Dedifferentiated amniotic fluid mesenchymal stem cell (primary cell): ENCODE measurements around the gene SLBP.
"Not testable (repeated sequence)": the region's sequence is repeated elsewhere in the genome, so short reads cannot be mapped to it uniquely, and the experiment has no call there.

Source experiments
- DNase-seq: peaks from one replicate; pipeline ENCODE4 v3.0.0-alpha.2; 2016; ENCODE audit errors: extremely low spot score

The SLBP gene

DNA sequence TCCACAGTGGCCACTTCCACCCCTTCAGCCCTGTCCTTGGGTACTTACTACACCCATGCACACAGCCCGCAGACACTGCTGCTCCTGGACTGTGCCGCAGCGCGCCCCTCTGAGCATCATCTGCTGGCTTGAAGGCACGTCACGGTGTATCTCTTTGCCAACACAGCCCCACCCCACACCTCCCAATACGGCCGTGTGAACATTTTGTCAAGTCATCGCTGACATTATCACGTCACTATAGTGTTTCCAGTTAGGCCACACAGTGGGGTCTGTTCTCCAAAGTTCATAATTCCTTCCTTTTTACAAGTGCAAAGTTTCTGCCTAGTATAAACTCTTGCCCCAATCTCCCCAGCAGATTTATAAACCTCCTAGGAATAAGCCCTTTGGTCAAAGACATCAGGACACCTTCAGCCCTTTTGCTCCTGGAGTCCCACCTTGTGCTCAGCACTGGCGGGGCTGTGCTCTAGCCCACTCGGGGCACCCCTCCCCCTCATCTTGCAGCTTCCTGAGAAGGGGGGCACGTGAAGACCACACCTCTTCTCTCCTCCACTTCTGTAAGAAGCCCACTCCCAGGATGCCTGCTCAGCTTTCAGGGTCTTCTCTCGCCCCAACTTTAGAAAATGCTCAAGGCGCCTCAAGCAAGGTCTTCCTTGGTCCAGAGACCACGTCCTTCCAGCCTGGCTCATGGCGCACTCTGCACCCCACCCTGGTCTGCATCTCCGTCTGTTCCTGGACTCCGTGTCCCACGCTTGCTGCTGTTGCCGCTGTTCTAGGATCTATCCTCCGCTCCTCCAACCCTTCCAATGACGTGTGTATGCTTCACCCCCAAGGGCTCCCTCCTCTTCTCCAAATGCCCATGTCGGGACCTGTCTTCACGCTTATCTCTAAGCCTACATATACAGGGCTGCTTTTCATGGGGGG lies 35.3 kb downstream of the SLBP start:
- no peak for DNase-seq

DNA sequence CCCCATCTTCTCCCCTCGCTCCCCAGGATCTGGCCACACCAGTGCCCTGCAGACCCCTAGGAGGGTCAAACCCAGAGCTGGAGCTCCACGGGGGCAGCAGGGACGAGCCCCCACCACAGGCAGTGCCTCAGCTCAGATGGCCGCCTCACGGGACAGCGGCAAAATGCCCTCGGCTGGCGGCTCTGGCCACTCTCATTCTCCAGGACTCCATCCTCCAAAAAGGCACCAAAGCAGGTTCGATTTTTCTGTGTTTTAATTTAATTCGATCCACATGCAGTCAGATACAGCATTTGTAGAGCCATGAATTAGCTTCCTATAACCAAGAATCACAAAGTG lies 36.3 kb downstream of the SLBP start:
- no peak for DNase-seq

DNA sequence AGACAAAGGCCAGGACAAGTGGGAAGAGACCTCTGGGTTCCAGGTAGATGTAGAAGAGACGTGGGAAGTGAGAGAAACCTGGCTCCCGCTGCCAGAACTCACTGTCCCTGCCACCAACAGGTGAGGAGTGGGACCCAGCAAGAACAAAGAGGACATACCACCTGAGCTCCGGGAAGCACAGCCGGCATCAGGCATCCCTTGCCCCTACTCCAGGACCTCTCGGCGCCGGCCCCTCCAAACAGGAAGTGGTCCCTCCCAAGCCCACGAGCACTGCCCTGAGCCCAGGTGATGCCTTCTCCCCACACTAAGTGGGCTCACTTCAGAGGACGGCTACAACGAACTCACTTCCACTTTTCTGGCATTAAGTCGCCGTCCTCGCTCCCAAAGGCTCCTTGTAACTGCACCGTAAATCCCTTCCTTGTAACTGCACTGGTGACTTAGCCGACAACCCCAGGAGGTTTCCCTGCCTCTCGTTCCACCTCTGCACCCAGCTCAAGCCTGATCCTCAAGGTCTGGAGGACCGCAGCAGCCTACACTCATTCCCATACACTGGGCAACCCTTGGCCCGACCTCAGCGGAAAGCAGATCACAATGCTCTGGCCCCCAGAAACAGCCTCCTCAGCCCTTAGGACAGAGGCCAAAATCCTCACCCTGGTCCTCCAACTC lies 36.9 kb downstream of the SLBP start:
- no peak for DNase-seq

DNA sequence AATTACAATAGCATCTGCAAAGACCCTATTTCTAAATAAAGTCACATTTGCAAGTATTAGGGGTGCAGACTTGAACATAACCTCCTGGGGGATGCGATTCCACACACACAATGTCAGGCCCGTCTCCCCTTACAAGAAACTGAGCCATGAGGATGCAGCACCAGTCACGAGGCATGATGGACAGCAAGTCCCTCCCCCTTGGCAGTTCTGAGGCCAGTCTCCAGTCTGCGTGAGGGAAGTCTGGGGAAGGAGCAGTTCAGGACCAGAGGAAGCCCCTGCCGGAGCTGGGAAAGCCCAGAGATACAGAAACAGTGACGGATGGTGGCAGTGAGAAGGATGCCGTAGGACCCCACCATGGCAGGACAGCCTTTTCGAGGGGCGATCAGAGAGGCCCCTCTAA lies 37.4 kb downstream of the SLBP start:
- no peak for DNase-seq

DNA sequence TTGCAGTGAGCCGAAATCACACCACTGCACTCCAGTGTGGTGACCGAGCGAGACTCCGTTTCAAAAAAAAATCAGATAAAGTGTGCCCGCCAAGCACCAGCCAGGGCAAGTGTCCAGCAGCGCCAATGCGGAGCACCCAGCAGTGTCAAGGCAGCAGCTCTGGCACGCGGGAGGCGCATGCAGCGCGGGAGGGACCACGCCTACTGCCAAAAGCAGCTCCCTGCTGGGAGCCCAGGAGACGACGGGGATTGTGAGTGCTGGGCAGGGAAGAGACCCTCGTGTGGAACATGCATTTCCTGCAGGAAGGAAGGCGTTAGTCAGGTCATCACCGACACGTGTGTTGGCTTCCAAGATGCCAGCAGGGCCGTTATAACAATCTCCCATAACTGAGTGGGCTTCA lies 38.4 kb downstream of the SLBP start:
- no peak for DNase-seq

DNA sequence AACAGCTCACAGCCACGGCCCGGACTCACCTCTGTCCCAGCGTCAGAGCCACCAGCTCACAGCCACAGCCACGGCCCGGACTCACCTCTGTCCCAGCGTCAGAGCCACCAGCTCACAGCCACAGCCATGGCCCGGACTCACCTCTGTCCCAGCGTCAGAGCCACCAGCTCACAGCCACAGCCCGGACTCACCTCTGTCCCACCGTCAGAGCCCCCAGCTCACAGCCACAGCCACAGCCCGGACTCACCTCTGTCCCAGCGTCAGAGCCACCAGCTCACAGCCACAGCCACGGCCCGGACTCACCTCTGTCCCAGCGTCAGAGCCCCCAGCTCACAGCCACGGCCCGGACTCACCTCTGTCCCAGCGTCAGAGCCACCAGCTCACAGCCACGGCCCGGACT lies 41.1 kb downstream of the SLBP start:
- DNase-seq, result not testable (repeated sequence)

DNA sequence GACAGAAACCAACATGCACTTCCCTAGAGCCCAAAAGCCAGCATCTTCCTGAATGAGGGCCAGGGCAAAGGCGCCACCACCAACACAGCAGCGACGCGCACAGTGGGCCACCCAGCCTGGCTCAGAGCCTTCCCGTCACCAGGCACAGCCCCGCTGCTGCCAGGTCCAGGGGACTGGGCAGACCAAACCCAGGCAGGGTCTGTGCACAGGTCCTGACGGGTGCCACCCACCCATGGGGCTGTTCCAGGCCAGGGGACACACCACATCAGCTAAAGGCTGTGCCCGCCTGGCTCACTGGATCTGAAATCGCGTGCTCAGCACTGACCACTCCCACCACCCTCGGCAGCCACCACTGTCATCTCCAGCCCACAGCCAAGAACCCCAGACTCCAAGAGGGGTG lies 41.8 kb downstream of the SLBP start:
- DNase-seq, result no peak

DNA sequence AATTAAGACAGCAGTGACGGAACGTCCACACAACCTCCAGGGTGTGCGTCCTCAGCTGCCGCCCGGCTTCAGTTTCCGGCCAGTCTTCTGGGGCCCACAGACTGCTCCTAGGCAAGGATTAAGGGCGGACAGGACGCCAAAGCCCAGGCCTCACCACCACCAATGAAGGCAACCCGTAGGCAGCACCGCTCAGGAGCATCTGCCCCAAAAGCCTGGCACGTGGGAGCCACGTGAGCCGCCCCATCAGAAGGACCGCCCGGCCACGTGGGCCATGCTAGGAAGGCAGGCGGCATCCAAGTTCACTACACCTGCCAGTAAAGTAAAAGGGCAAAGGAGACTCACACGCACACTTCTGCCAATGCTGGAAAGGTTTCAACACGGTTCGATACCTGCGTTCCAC lies 42.3 kb downstream of the SLBP start:
- no peak for DNase-seq

DNA sequence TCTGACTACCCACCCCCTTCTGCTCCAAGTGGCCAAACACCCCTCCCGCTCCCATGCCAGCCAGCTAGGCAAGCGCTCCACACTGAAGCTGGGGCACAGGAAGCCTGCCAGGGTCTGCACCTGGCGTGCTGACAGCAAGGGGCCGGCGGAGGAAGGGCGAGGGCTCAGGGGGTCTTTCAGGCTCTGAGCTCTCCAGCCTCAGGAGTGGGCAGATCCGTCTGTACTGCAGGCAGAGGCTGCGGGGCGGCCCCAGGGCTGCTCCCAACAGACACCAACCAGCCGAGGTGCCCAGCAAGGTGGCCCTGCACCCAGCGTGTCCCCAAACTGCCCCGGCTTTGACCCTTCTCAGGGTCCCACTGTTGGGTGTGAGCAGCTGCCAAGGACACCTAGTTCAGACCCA lies 42.8 kb downstream of the SLBP start:
- no peak for DNase-seq

DNA sequence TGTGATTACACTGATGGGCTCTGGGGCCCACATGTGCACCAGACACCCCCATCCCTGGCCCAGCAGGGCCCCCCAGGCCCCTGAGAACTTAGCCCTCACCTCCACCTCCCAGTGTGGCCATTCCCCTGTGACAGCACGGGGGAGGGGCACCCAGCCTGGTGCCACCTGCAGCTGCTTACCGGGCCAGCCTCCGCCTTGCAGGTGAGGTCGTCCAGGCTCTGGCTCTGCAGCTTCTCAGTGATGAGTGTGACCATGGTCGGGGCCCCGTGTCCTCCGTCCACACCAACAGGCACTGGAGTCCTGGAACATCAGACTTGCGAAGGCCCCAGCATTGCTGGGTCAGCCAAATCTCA lies 43.7 kb downstream of the SLBP start:
- no peak for DNase-seq

DNA sequence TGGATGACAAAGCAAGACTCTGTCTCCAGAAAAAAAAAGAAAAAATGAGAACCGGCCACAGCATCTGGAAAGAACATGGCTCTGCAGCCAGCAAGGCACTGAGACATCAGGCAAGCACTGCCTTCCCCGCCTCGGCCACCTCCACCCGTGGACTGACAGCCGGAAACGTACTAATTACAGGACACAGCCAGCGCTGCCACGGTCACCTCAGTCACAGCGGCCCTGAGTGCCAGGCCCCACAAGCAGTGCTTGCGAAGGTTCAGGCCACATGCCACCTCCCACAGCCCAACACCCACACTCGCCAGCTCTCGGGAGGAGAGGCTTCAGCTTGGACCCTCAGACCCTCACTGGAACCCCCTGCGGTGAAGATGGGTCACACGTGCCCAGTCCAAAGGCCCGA lies 44.8 kb downstream of the SLBP start:
- no peak for DNase-seq

DNA sequence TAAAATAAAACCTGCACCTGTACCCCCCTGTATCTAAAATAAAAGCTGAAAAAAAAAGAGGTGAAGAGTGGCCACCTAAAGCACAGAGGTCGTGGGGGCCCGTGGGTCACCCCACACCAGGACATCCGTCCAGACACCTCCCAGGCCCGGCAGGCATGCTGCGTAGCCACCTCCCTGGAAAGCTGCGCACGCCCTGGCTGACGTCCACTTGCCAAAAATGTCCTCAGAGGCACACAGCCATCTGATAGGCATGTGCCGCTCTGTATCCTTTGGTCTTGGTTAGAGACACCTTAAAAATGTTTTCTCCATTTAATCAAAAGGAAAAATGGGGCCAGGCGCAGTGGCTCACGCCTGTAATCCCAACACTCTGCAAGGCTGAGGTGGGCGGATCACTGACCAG lies 45.7 kb downstream of the SLBP start:
- no peak for DNase-seq

DNA sequence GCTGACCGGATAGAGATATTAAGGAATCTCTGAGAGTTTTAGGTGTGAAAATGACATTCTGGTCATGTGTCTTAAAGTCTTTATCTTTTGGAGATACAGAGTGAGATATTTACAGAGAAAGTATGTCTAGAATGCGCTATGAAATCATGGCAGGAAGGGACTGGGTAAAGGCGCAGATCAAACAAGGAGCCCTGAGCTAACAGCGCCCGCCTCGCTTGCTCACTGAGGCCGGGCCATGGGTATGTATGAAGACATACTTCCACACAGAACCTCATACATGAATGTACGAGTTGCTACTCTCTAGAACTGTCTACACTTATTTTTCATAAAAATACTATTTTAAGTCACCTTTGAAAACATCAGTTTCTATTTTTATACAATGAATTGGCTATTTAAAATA lies 48.0 kb downstream of the SLBP start:
- DNase-seq, result no peak

DNA sequence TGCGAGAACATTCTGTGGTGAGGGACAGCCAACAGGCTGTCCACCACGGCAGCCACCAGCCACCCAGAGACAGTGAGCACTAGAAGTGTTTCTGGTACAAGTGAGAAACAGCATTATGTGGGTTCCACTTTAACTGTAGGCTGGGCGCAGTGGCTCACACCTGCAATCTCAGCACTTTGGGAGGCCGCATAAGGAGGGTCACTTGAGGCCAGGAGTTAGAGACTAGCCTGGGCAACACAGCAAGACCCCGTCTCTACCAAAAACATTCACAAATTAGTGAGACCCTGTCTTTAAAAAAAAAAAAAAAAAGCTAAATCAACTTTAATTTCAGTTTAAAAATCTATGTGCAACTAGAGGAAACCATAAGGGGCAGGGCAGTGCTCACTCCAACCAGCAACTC lies 48.6 kb downstream of the SLBP start:
- no peak for DNase-seq

DNA sequence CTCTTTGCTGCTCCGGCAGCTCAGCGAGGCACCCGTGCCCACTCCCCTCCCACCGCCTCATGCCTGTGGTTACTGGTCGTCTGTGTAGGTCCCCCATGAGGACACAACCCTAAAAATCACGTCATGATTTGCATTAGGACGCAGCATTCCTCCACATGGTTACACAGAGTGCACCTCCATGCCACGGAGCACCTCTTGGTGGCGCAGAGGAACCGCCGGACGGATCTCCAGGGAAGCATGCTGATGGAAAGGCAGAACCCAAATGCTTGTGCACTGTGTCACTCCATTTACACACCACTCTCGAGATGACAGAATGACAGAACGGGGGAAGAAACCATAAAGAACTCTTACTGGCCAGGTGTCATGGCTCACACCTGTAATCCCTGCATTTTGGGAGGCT lies 50.4 kb downstream of the SLBP start:
- DNase-seq, result no peak

DNA sequence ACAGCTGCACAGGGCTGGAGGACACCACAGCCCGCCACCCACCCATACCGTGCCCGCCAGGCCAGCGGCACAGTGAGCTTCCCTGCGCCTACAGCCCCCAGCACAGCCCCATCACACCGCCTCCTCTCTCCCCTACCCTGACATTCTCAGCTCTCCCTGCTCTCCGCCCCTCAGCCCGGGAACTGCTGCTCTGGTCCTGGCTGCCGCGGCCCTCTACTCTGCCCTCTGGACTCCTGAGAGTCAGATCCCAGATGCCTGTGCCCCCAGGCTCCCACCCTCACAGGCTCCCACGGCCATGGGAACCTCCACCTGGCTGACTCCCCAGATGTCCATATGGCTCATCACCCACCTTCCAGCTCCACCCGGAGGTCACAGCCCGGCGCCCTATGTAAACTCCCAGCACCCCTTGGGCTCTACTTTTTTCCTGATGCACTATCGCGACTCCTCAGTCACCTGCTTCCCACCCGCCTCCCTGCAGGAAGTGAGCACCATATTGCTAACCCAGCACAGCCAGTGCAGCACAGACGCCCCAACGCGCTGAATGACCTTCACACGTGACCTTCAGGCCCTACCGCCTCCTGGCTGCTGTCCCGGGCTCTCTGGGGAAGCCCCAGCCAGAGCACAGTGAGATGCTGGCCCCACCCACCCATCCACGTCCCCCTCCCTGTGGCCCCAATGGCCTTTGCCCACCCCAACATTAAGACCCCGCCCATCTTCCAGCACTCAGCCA lies 51.0 kb downstream of the SLBP start:
- no peak for DNase-seq

DNA sequence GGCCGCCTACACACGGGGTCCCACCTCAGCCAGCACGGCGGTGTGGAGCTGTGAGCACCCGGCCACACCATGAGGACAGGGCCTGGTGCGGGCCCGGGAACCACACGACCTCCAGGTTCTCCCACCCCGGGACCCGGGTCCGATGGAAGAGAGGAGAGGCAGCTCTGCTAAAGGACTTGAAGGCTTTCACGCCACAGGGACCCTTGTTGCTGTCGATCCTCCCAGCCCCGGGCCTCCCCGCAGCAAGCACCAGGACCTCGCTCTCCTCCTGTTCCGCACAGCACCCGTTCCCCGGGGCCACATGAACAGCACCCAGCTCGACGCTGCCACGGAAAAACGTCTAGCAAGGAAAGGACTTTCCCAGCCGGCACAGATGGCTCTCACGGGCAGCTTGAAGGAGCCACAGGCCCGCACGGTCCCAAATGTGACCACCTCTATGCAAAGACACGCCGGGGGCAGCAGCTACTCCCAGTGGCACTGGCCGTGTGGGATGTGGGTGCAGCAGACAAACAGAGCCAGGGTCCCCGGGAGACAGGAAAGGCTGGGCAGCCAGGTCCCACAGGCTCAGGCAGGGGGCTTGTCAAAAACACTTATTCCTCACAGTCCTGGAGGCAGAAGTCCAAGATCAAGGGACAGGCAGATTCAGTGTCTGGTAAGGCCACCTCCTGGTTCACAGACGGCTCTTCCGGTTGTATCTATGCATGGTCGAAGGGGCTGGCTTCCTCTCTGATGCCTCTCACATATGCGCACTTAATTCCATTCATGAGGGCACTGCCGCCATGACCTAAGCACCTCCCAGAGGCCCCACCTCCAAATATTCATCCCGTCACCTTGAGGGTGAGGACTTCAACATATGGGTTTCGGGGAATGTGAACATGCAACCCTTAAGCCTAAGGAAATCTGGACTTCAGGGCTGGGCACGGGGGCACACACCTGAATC lies 52.7 kb downstream of the SLBP start:
- DNase-seq, result no peak

DNA sequence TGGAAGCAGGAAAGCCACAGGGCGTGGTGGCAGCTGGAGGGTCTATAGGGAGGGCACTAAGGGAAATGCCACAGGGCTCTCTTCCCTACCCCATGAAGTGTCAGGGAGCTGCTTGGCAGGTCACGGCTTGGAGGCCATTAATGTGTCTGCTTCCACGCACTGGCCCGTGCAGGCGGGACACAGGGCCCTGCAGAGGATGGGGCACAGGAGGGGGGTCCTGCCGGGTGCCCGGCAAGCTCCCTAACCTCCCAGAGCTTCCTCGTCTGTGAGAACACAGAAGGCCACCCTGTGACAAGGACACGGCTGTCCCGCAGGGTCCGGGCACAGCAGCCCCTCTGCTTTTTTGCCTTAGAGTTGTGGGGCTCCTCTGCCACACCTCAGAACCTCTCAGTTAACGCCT lies 53.5 kb downstream of the SLBP start:
- DNase-seq, result no peak

DNA sequence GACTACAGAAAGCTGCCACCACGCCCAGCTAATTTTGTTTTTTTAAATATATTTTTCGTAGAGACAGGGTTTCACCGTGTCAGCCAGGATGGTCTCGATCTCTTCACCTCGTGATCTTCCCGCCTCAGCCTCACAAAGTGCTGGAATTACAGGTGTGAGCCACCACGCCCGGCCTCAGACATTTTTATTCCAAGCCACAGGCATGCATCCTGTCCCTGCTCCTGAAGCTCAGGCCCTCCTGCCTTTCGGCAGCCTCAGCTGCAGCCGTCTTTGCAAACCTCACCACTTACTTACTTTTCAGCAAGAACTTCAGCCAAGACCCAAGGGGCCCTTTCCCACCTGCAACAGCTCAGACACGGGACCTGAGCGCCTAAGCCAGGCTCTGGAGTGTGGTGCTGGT lies 54.0 kb downstream of the SLBP start:
- no peak for DNase-seq

DNA sequence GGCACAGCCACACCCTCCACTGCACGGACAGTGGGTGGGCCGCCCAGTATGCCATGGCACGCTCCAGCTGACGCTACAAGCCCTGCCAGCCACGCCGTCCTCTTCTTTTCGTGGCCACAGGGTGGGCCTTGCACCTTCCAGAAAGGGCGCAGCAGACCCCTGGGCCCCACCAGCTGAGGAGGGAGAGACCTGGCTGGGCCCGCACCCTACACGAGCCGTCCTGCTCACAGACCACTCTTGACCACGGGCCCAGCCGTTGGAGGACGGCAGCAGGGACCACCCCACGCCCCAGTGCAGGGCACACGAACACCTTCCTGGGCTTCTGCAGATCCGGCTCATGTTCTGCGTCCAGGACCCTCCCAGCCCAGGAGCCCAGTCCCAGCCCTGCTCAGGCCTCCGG lies 55.1 kb downstream of the SLBP start:
- DNase-seq, result no peak

DNA sequence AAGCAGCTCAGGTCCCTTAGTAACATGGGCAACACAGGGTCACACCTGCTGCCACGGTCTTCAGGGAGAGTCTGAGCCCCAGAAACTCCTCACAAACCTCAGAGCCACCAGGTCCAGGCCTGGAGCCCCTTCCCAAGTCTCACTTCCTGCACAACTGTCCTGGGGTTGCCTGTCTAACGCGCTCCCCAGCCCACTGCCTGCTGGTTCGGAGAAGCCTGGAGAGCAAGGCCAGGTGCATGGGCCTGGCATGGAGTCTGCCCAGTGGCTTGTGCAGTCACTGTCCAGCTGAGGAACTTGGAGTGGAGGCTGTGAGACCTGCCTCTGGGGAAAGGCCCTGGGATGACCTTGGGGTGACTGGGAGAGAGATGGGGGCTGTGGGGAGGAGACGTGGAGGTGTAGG lies 56.0 kb downstream of the SLBP start:
- no peak for DNase-seq

DNA sequence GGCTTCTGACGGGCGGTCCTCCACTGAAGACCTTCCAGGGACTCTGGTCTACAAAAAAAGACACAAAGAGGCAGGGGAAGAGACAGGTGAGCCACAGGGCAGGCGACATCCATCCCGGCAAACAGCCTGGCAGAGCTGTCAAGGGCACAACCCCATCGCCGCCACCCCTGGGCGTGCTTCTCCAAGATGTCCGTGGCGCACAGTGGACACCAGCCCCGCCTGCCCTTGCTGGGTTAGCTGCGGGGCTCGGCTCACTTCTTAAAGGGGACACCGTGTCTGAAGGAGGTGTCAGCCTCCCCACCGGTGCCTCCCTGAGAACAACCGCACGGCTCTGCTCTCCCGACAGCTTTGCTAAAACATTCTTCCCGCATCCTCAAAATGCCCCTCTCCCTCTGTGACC lies 56.4 kb downstream of the SLBP start:
- DNase-seq, result no peak
